ENCODE results near the gene COTL1. TPM values are rescaled to one million over a fixed set of nuclear protein-coding genes. Genes with fewer than 3 reads are reported as not detected.

COTL1 gene
- total RNA-seq, 2 experiments from 2014 or later, result 179 to 181 TPM

DNA sequence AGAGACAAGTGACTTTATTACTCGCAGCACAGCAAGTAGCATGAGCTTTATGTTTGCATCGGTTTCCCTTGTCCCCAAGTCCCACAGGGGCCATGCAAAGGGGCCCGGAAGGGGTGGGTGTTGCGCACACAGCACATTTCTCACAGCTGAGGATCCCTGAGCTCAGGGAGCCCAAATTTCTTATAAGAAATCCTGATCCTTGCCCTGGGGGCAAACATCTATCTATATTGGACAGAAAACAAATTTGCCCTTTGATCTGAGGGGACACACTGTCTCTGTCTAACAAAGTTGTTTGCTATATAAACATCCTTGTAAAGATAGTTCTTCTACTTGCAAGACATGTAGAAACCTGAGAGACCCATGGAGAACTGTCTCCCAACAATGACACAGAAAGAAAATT is 77.7 kb downstream of the COTL1 start:
- DNase-seq, result no peak
- no peak for ATAC-seq (ENCODE audit: poor library complexity)
- Mint-ChIP-seq H3K27ac (no peak overlapping the region), H3K4me3 (no peak overlapping the region), H3K36me3 (ENCODE audit: low read depth) (no peaks in the 10 kb centered on the region), H3K4me1 (ENCODE audit: low read depth) (peaks cover 7% of the 10 kb centered on the region), H3K27me3 (no peaks in the 10 kb centered on the region), H3K9me3 (no peaks in the 10 kb centered on the region)
- peaks cover 0 to 4% of the 10 kb centered on the region in 2 experiments for H3K9me3 ChIP-seq (ENCODE audit: control insufficient read depth in 1 of 2, insufficient read depth in 1 of 2, low read length in 2 of 2)
- peaks cover 10% of the 10 kb centered on the region for H3K4me1 ChIP-seq (ENCODE audit: insufficient read depth, low read length)
- CTCF ChIA-PET, result interaction anchor here (1.6 kb wide), 1 partner anchor 132 kb away, joined by 4 read pairs; no protein-coding TSS in a partner anchor
- H3K4me3 ChIP-seq (ENCODE audit: low read length), result no peak overlapping the region
- H3K27me3 ChIP-seq (ENCODE audit: control insufficient read depth in 1 of 2, insufficient read depth in 2 of 2, low read length in 2 of 2), result no peaks in the 10 kb centered on the region
- H3K27ac ChIP-seq (ENCODE audit: low read depth in 1 of 2, low read length in 2 of 2), result no peak overlapping the region
- TF ChIP-seq, protein P1, sequence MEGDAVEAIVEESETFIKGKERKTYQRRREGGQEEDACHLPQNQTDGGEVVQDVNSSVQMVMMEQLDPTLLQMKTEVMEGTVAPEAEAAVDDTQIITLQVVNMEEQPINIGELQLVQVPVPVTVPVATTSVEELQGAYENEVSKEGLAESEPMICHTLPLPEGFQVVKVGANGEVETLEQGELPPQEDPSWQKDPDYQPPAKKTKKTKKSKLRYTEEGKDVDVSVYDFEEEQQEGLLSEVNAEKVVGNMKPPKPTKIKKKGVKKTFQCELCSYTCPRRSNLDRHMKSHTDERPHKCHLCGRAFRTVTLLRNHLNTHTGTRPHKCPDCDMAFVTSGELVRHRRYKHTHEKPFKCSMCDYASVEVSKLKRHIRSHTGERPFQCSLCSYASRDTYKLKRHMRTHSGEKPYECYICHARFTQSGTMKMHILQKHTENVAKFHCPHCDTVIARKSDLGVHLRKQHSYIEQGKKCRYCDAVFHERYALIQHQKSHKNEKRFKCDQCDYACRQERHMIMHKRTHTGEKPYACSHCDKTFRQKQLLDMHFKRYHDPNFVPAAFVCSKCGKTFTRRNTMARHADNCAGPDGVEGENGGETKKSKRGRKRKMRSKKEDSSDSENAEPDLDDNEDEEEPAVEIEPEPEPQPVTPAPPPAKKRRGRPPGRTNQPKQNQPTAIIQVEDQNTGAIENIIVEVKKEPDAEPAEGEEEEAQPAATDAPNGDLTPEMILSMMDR (IDR thresholded peaks at IDR 0.05), result no peak
- POLR2A ChIA-PET, result no interaction called here
- intact Hi-C loops (cut with DNase I, micrococcal nuclease), result no loop called here
- no peaks in the 10 kb centered on the region for H3K36me3 ChIP-seq (ENCODE audit: insufficient read depth, low read length)

DNA sequence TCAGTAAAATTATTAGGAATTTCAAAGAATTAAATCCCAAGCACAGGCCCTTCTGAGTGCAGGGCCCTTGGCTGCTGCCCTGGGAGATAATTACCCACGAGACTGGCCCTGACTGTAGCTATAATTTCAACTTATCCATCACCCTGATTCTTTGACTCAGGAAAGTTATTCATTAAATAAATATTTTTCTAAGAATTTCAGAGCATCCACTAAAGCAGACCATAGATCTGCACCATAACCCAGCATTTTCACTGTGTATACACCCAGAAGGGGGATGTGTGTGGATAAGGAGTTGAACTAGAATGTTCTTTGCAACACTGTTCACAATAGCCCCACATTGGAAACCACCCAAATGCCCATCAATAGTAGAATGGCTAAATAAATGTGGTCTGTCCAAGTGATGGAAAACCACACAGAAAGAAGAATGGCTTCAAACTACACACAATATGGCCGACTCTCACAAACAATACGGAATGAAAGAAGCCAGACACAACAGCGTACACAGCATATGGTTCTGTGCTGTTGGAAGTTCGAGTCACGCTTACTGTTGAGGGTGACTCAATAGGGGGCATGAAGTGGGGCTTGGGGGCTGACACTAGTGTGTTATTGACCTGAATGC is 79.5 kb downstream of the COTL1 start:
- Histone ChIP-seq H3K27me3 (ENCODE audit: control insufficient read depth in 1 of 2, insufficient read depth in 2 of 2, low read length in 2 of 2) (no peaks in the 10 kb centered on the region), H3K27ac (ENCODE audit: low read depth in 1 of 2, low read length in 2 of 2) (no peak overlapping the region), H3K4me1 (ENCODE audit: insufficient read depth, low read length) (peaks cover 3% of the 10 kb centered on the region), H3K4me3 (ENCODE audit: low read length) (no peak overlapping the region), H3K9me3 (ENCODE audit: control insufficient read depth in 1 of 2, insufficient read depth in 1 of 2, low read length in 2 of 2) (peaks cover 0 to 4% of the 10 kb centered on the region in 2 experiments), H3K36me3 (ENCODE audit: insufficient read depth, low read length) (no peaks in the 10 kb centered on the region)
- intact Hi-C loops (cut with DNase I, micrococcal nuclease), result no loop called here
- no peak for DNase-seq
- Mint-ChIP-seq H3K27ac (no peak overlapping the region), H3K36me3 (ENCODE audit: low read depth) (no peaks in the 10 kb centered on the region), H3K9me3 (no peaks in the 10 kb centered on the region), H3K27me3 (no peaks in the 10 kb centered on the region), H3K4me3 (no peak overlapping the region), H3K4me1 (ENCODE audit: low read depth) (no peaks in the 10 kb centered on the region)
- POLR2A ChIA-PET, result no interaction called here
- TF ChIP-seq, protein P1 (IDR thresholded peaks at IDR 0.05), result no peak
- no peak for ATAC-seq (ENCODE audit: poor library complexity)
- CTCF ChIA-PET, result no interaction called here

DNA sequence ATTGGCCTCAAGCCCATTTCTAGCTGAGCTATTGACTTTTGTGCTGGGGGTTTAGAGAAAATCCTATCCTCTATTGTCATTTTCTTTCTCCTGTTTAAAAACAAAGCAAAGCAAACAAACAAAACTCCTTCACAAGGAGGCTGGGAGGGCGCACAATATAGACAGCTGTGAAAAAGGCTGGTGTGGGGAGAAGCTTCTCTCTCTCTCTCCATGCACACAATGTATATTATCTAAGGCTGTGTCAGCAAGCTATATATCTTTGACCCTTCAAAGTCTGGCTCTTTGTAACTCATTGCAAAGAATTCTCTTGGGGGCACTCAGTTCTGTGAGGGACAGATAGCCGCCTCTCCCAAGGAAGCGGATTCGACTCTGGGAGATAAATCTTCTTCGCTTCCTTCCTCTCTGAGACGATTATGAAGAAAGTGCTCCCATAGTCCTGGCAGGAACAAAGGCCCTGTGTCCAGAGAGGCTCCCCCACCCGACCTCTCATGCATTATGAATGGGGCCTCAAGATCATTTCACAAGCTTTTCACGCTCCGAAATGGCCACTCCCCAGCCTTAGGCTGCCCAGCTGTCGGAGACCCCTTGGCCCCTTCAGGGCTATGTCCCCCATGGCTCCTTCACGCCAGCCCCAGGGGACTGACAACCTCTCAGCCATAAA is 80.3 kb downstream of the COTL1 start:
- no peak for ATAC-seq (ENCODE audit: poor library complexity)
- Histone ChIP-seq H3K27me3 (ENCODE audit: control insufficient read depth in 1 of 2, insufficient read depth in 2 of 2, low read length in 2 of 2) (no peaks in the 10 kb centered on the region), H3K9me3 (ENCODE audit: control insufficient read depth in 1 of 2, insufficient read depth in 1 of 2, low read length in 2 of 2) (peaks cover 0 to 4% of the 10 kb centered on the region in 2 experiments), H3K4me3 (ENCODE audit: low read length) (no peak overlapping the region), H3K27ac (ENCODE audit: low read depth in 1 of 2, low read length in 2 of 2) (no peak overlapping the region), H3K4me1 (ENCODE audit: insufficient read depth, low read length) (peaks cover 8% of the 10 kb centered on the region), H3K36me3 (ENCODE audit: insufficient read depth, low read length) (no peaks in the 10 kb centered on the region)
- Mint-ChIP-seq H3K27ac (no peak overlapping the region), H3K27me3 (no peaks in the 10 kb centered on the region), H3K36me3 (ENCODE audit: low read depth) (no peaks in the 10 kb centered on the region), H3K4me1 (ENCODE audit: low read depth) (no peaks in the 10 kb centered on the region), H3K4me3 (no peak overlapping the region), H3K9me3 (no peaks in the 10 kb centered on the region)
- intact Hi-C loops (cut with DNase I, micrococcal nuclease), result no loop called here
- no peak for DNase-seq
- CTCF ChIA-PET, result no interaction called here
- TF ChIP-seq, protein P1 (IDR thresholded peaks at IDR 0.05), result no peak
- POLR2A ChIA-PET, result no interaction called here

Data from CD4-positive, alpha-beta T cell (primary cell).